GM12892 (cell line): ENCODE results near the gene PCDHGA10.

Experiments
- POLR2A ChIP-seq: IDR thresholded peaks from 2 replicates; pipeline ENCODE4 v1.6.1; 2011; ENCODE audit warnings: low read depth, low read length, control low read depth
- POLR2AphosphoS5 ChIP-seq: IDR thresholded peaks from 2 replicates; pipeline ENCODE4 v1.6.1; 2011; ENCODE audit warnings: low read depth, low read length, control low read depth

DNA sequence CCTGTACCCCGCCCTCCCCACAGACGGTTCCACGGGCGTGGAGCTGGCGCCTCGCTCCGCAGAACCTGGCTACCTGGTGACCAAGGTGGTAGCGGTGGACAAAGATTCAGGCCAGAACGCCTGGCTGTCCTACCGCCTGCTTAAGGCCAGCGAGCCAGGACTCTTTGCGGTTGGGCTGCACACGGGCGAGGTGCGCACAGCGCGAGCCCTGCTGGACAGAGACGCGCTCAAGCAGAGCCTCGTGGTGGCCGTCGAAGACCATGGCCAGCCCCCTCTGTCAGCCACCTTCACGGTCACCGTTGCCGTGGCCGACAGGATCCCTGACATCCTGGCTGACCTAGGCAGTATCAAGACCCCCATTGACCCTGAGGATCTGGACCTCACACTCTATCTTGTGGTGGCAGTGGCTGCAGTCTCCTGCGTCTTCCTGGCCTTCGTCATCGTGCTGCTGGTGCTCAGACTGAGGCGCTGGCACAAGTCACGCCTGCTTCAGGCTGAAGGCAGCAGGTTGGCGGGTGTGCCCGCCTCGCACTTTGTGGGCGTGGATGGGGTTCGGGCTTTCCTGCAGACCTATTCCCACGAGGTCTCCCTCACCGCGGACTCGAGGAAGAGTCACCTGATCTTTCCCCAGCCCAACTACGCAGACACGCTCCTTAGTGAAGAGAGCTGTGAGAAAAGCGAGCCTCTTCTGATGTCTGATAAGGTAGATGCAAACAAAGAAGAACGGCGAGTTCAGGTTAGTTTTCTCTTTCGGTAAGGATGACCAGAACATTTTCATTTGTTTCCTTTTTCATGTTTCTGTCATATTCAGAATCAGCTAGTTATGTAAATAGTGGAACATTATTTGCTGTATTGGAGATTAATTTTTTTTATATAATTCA, 46.5 kb upstream of the PCDHGA10 start:
- no peak for TF ChIP-seq POLR2AphosphoS5
- no peak for TF ChIP-seq POLR2A
